T-cell (primary cell): ENCODE results near the gene SCAI. TPM values are rescaled to one million over a fixed set of nuclear protein-coding genes. Genes with fewer than 3 reads are reported as not detected.

Experiments
- ATAC-seq, 4 experiments: fragments of 200-7000 bp in 3 of 4; fragments of 150-1000 bp in 1 of 4; cut with Tn5 transposase; replicated peaks in 1 of 4; 1 replicate in 3 of 4; 2 replicates in 1 of 4; pipeline ENCODE4 v1.10.0; 2021; ENCODE audit warnings: moderate library complexity in 3 of 4, mild to moderate bottlenecking in 2 of 4, moderate number of reproducible peaks in 1 of 4
- CTCF ChIA-PET, 2 donors: fragments of 300-600 bp; sonication (Branson Sonifier 250); formaldehyde crosslinking; loops; one replicate each; lab custom pipeline; 2022; ENCODE audit warnings: antibody characterized with exemption in 2 of 2; lab: Charles Lee
- POLR2A ChIA-PET, 2 donors: fragments of 300-600 bp; sonication (Branson Sonifier 250); formaldehyde crosslinking; loops; one replicate each; lab custom pipeline; 2022; ENCODE audit warnings: antibody characterized with exemption in 2 of 2; lab: Charles Lee
- DNase-seq, 35 experiments: peaks; one replicate each; pipeline versions ENCODE4 v3.0.0 to v3.0.0-alpha.2; 2013 to 2023
- H3K27ac ChIP-seq: one replicate; pipeline ENCODE4 v1.5.1; 2013; ENCODE audit warnings: low read length
- H3K27me3 ChIP-seq, 2 experiments: replicated peaks in 1 of 2; 1 replicate in 1 of 2; 2 replicates in 1 of 2; pipeline versions ENCODE4 v1.6.1 to v1.7.0; 2013; ENCODE audit warnings: low read length in 1 of 2, mixed read lengths in 1 of 2; ENCODE audit not compliant: control insufficient read depth in 2 of 2, insufficient read depth in 2 of 2; ENCODE audit errors: extremely low read depth in 1 of 2
- H3K36me3 ChIP-seq, 2 donors: 1 replicate in 1 of 2; 2 replicates in 1 of 2; pipeline versions ENCODE4 v1.6.1 to v1.7.0; 2013; ENCODE audit warnings: low read length in 1 of 2; ENCODE audit not compliant: control insufficient read depth in 2 of 2, insufficient read depth in 1 of 2; ENCODE audit errors: extremely low read depth in 1 of 2
- H3K4me1 ChIP-seq, 2 experiments: 1 replicate in 1 of 2; 2 replicates in 1 of 2; pipeline versions ENCODE4 v1.6.1 to v1.7.0; 2013; ENCODE audit warnings: low read length in 2 of 2, mixed read lengths in 1 of 2; ENCODE audit not compliant: insufficient read depth in 2 of 2, control insufficient read depth in 1 of 2; ENCODE audit errors: extremely low read depth in 1 of 2
- H3K4me3 ChIP-seq, 2 donors: 1 replicate in 1 of 2; 2 replicates in 1 of 2; pipeline versions ENCODE4 v1.5.1 to v1.7.0; 2013; ENCODE audit warnings: mild to moderate bottlenecking in 2 of 2, low read length in 1 of 2, moderate library complexity in 1 of 2; ENCODE audit not compliant: control insufficient read depth in 1 of 2; ENCODE audit errors: extremely low read depth in 1 of 2
- H3K9me3 ChIP-seq: 2 replicates; pipeline ENCODE4 v1.7.0; 2013
- H3K27ac Mint-ChIP-seq, 2 donors: one replicate each; pipeline ENCODE4 v1.8.0; 2020 to 2021; ENCODE audit warnings: mild to moderate bottlenecking in 2 of 2, mixed read lengths in 2 of 2
- H3K27me3 Mint-ChIP-seq, 2 donors: one replicate each; pipeline ENCODE4 v1.8.0; 2021 to 2022; ENCODE audit warnings: mixed read lengths in 2 of 2
- H3K36me3 Mint-ChIP-seq: one replicate; pipeline ENCODE4 v1.8.0; 2021; ENCODE audit warnings: mixed read lengths
- H3K4me1 Mint-ChIP-seq, 3 donors: one replicate each; pipeline ENCODE4 v1.8.0; 2020 to 2022; ENCODE audit warnings: mixed read lengths in 3 of 3, mild to moderate bottlenecking in 1 of 3
- H3K4me3 Mint-ChIP-seq, 3 donors: one replicate each; pipeline ENCODE4 v1.8.0; 2020 to 2022; ENCODE audit warnings: mild to moderate bottlenecking in 3 of 3, mixed read lengths in 3 of 3, moderate library complexity in 3 of 3
- H3K9me3 Mint-ChIP-seq, 3 donors: one replicate each; pipeline ENCODE4 v1.8.0; 2020 to 2022; ENCODE audit warnings: mixed read lengths in 3 of 3
- WGBS: methylation state at CpG from one replicate; pipeline ENCODE4 v1.1.5; 2013; ENCODE audit warnings: missing lambda C conversion rate; ENCODE audit not compliant: insufficient coverage; 5-methylcytosine and 5-hydroxymethylcytosine counted together
- total RNA-seq, 35 experiments: library from RNA in 6 of 35; stranded (reverse) in 6 of 35; fragments of 120-200 nt in 1 of 35; gene quantifications; one replicate each; pipeline versions ENCODE4 v1.2.1 to v1.2.4 and lab custom pipeline; 2013 to 2026

Gene SCAI
- total RNA-seq, result 10 to 100 TPM; 11.4 to 14.3 (median 13.3) TPM
- 16.9 TPM for total RNA-seq (2013)
- total RNA-seq (lab: John Stamatoyannopoulos, UW), result 2.7 to 42.8 (median 20.7) reads per million in 29 experiments

DNA sequence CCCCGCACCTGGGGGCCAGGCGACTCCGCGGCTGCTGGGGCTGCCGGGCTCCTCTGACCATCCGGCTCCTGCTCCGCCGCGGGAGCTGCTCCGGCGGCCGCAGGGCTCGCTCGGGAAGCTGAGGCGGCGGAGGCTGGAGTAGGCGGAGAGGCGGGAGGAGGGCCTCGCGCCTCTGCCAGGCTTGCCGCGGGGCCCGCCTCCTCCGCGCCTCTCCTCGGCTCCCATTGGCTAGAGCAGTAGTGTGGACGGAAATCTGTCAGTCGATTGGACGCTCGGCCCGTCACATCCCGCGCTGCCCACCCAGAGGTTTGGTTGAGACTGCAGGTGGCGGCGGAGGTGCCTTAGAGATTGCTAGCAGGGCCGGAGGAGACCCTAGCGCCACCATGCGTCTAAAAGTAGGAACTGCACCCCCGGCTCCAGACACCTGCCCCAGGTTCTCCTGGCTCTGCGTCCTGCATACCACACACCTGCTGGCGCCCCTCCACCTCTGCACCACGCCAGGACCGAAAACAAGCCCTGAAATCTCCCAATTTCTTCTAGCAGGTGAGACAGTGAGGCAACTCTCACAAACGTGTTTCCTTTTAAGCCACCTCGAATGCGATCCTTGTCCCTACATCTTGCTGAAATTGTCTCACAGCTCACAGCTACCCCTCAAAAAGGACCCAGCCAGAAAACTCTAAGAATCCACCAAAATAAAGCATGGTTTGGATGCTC lies at the start of gene SCAI:
TSS of gene SCAI (minus strand) at position 152 of the 714 bp plus-strand sequence. CDS start at position 61, 91 bp downstream.
- no peaks in the 10 kb centered on the region for H3K27me3 ChIP-seq
- ATAC-seq (peak; percentile 99), DNase-seq (peak; percentile 92 to 99 (median 98))
- Mint-ChIP-seq H3K27ac (peak within 1 kb of the TSS; percentile 79 to 82), H3K36me3 (peaks cover 9% of the 10 kb centered on the region), H3K27me3 (no peaks in the 10 kb centered on the region), H3K4me1 (peaks cover 32 to 50% (median 43%) of the 10 kb centered on the region in 3 donors), H3K9me3 (no peaks in the 10 kb centered on the region), H3K4me3 (peak within 1 kb of the TSS; percentile 87 to 93 (median 93))
- peaks cover 2 to 14% of the 10 kb centered on the region in 2 experiments for H3K4me1 ChIP-seq
- ChIA-PET CTCF (interaction anchor here (0.6 to 2.1 kb wide), 11 partner anchors 12 to 372 kb away, joined by 3 to 9 read pairs (median 3); partner anchors contain the start of gene NR6A1 (in 1 of the 2)), POLR2A (no interaction called here)
- H3K27ac ChIP-seq, result no peak within 1 kb of the TSS
- 2% methylated on average over 44 of the region's 46 CpGs for WGBS
- H3K4me3 ChIP-seq, result peak within 1 kb of the TSS; percentile 49 to 59
- peaks cover 0 to 2% of the 10 kb centered on the region in 2 donors for H3K36me3 ChIP-seq
- H3K9me3 ChIP-seq, result no peaks in the 10 kb centered on the region

DNA sequence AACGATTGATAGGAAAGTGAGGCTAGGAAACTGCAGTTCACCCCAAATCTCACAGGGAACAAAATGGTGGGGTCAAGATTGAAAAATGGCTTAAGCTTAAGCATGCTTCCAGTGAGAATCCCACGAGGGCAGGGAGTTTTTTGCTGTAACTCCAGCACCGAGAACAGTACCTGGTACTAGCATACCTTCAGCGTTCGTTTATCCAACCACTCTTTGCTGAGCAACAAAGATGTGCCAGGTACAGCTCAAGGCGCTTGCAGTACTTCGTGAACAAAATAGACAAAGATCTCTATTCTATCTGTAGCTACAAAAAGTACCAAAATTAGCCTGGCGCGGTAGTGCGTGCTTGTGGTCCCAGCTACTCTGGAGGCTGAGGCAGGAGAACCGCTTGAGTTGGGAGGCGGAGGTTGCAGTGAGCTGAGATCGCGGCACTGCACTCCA lies 47.1 kb upstream of the SCAI start:
- H3K27ac Mint-ChIP-seq, result peak overlapping the region; percentile 91 to 98
- peak overlapping the region; percentile 74 to 84 for H3K4me3 ChIP-seq
- H3K36me3 ChIP-seq, result no peaks in the 10 kb centered on the region
- H3K27ac ChIP-seq, result peak overlapping the region; percentile 90
- ChIA-PET CTCF (interaction anchor here (0.9 to 1.2 kb wide), 2 partner anchors 9 to 15 kb away, joined by 3 read pairs; no protein-coding TSS in a partner anchor), POLR2A (interaction anchor here (1.1 to 1.5 kb wide), 2 partner anchors 12 to 51 kb away, joined by 4 to 5 read pairs; partner anchors contain the start of gene HSPA5 (in 1 of the 2))
- ATAC-seq, result peak in 2 of 4 experiments; percentile 4 to 5
- peaks cover 39 to 79% of the 10 kb centered on the region in 2 experiments for H3K4me1 ChIP-seq
- peaks cover 5% of the 10 kb centered on the region for H3K36me3 Mint-ChIP-seq
- H3K9me3 ChIP-seq, result no peaks in the 10 kb centered on the region
- H3K4me3 Mint-ChIP-seq, result peak overlapping the region; percentile 91 to 97 (median 96)
- H3K27me3 Mint-ChIP-seq, result no peaks in the 10 kb centered on the region
- peak in 5 of 35 experiments; percentile 3 to 50 (median 25) for DNase-seq
- H3K9me3 Mint-ChIP-seq, result no peaks in the 10 kb centered on the region
- peaks cover 52 to 79% (median 71%) of the 10 kb centered on the region in 3 donors for H3K4me1 Mint-ChIP-seq
- WGBS, result 34% methylated on average over 10 of the region's 14 CpGs
- H3K27me3 ChIP-seq, result no peaks in the 10 kb centered on the region

DNA sequence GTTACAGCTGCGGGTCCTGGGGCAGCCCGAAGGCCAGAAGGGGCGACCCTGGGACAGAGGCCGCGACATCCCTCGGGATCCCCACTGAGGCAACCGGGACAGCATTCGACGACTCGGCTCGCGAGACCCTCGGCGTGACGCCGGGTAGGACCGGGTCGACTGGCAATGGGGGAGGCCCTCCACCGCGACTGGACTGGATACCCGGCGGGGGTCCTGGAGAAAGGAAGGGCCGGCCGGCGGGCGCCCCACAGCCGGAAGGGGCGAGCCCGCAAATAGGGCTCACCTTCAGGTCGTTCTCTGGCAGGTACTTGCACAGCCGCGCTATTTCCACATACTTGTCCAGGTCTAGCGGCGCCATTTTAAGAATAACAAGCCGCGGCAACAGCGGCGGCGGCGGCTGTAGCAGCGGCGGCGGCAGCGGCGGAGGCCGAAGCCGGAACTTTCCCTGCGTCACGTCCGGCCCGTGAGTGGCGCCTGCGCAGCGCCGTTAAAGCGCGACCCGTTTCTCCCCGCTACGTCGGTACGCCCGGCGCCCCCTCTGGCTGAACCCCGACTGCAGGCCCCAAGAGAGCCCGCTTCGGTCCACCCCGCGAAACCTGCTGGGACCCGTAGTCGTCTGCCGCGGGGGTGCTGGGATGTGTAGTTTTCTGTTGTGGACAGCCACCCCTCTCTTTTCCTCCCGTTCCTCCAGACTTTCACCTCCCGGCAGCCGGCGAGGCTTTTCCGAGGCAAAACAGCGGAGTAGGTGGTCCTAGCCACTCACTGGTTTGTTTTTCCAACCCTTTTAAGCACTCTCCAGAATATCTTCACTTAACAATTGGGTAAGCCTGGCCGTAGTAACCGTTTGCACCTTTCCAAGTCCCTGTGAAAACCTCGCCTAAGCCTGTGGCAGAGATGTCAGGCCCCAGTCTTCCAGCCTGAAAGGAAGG lies 46.3 kb upstream of the SCAI start, which contains the start of gene PPP6C:
TSS of gene PPP6C (minus strand) at position 443 of the 929 bp plus-strand sequence. CDS start at position 358, 85 bp downstream.
- Mint-ChIP-seq H3K4me3 (peak within 1 kb of the TSS; percentile 91 to 97 (median 96)), H3K27me3 (no peaks in the 10 kb centered on the region), H3K9me3 (no peaks in the 10 kb centered on the region), H3K36me3 (peaks cover 8% of the 10 kb centered on the region), H3K27ac (peak within 1 kb of the TSS; percentile 91 to 98), H3K4me1 (peaks cover 49 to 77% (median 69%) of the 10 kb centered on the region in 3 donors)
- peak within 1 kb of the TSS; percentile 90 for H3K27ac ChIP-seq
- no peaks in the 10 kb centered on the region for H3K27me3 ChIP-seq
- no peaks in the 10 kb centered on the region for H3K36me3 ChIP-seq
- ChIA-PET POLR2A (interaction anchor here (0.7 to 1.5 kb wide), 3 partner anchors 12 to 52 kb away, joined by 4 to 5 read pairs (median 4); partner anchors contain the start of gene HSPA5 (in 1 of the 2)), CTCF (interaction anchor here (0.6 to 1.2 kb wide), 3 partner anchors 10 to 327 kb away, joined by 3 read pairs; no protein-coding TSS in a partner anchor)
- H3K9me3 ChIP-seq, result no peaks in the 10 kb centered on the region
- H3K4me1 ChIP-seq, result peaks cover 34 to 74% of the 10 kb centered on the region in 2 experiments
- WGBS, result under 1% methylated on average over 71 of the region's 82 CpGs
- peak within 1 kb of the TSS; percentile 74 to 84 for H3K4me3 ChIP-seq
- ATAC-seq (peak; percentile 92 to 95 (median 93)), DNase-seq (peak; percentile 90 to 99 (median 97))

DNA sequence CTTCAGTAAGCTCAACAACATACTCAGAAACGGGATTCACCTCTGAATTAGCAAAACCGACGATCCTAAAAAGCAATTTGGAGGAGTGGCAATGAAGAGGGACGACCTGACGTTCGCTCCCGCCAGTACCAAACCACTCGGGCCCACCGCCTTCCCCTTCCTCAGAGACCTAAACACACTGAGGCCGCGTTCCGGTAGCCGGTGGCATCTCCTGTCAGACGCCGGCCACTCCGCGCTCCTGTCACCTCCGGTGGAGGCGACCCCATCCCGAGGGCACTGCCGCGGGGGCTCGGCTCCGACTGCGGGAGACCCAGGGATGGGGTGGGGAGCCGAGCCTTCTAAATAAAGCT lies 45.7 kb upstream of the SCAI start:
- H3K9me3 Mint-ChIP-seq, result no peaks in the 10 kb centered on the region
- POLR2A ChIA-PET, result interaction anchor here (0.6 to 0.7 kb wide), 2 partner anchors 9 to 52 kb away, joined by 4 read pairs; partner anchors contain the start of gene HSPA5 (in 1 of the 2)

DNA sequence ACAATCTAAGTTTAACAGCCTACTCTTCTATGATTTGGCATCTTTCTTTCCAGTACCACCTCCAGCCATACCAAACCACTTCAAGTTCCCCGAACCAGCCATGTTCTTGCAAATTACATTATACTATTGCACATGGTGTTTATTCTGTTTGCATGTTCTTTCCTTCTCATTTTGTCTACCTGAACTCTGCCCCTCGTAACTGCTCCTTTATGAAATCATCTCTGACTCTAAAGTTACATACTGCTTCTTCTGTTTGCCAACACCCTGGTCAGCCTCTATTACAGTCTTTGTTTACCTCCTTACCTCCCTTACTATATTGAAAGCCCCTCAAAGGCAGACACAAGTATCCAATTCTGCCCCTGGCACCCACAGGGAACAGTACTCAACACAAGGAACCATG lies 40.2 kb upstream of the SCAI start:
- Mint-ChIP-seq H3K9me3 (peaks cover 0 to 2% (median 0%) of the 10 kb centered on the region in 3 donors), H3K27ac (peak overlapping the region in 1 of 2 donors; percentile 4), H3K4me1 (peaks cover 76 to 83% (median 76%) of the 10 kb centered on the region in 3 donors), H3K36me3 (peaks cover 34% of the 10 kb centered on the region), H3K27me3 (no peaks in the 10 kb centered on the region), H3K4me3 (no peak overlapping the region)
- Histone ChIP-seq H3K27ac (no peak overlapping the region), H3K4me1 (peaks cover 8 to 32% of the 10 kb centered on the region in 2 experiments), H3K4me3 (peak overlapping the region in 1 of 2 donors; percentile 1), H3K9me3 (no peaks in the 10 kb centered on the region), H3K27me3 (no peaks in the 10 kb centered on the region), H3K36me3 (peaks cover 0 to 3% of the 10 kb centered on the region in 2 donors)
- WGBS, result 100% methylated on average over 1 of the region's 2 CpGs
- DNase-seq (no peak), ATAC-seq (no peak)
- CTCF ChIA-PET, result no interaction called here
- POLR2A ChIA-PET, result interaction anchor here in 1 of 2 donors (0.6 kb wide), 1 partner anchor 222 kb away, joined by 5 read pairs; no protein-coding TSS in a partner anchor

More for the DNA sequence above, 45.7 kb upstream of the SCAI start:
- DNase-seq, result peak in 21 of 35 experiments; percentile 6 to 48 (median 21)
- H3K27ac ChIP-seq, result peak overlapping the region; percentile 90
- peak in 3 of 4 experiments; percentile 7 to 14 (median 12) for ATAC-seq
- peaks cover 28 to 70% of the 10 kb centered on the region in 2 experiments for H3K4me1 ChIP-seq
- H3K27me3 ChIP-seq, result no peaks in the 10 kb centered on the region
- H3K4me3 ChIP-seq, result peak overlapping the region; percentile 74 to 84
- Mint-ChIP-seq H3K27me3 (no peaks in the 10 kb centered on the region), H3K27ac (peak overlapping the region; percentile 70 to 83), H3K36me3 (peaks cover 8% of the 10 kb centered on the region), H3K4me3 (peak overlapping the region; percentile 91 to 97 (median 96)), H3K4me1 (peaks cover 50 to 74% (median 67%) of the 10 kb centered on the region in 3 donors)
- CTCF ChIA-PET, result interaction anchor here (0.6 to 0.9 kb wide), 3 partner anchors 49 to 326 kb away, joined by 3 to 7 read pairs (median 3); partner anchors contain the start of gene HSPA5 (in 1 of the 2)
- H3K36me3 ChIP-seq, result peaks cover 0 to under 1% of the 10 kb centered on the region in 2 donors
- no peaks in the 10 kb centered on the region for H3K9me3 ChIP-seq
- WGBS, result under 1% methylated on average over 26 of the region's 26 CpGs
